Kasumi-1 (cell line): ENCODE measurements around the gene ADAMTS2.
"Not testable (repeated sequence)": the region's sequence is repeated elsewhere in the genome, so short reads cannot be mapped to it uniquely, and the experiment has no call there.

ENCODE experiments used
- DNase-seq, 2 experiments: peaks; one replicate each; lab custom pipeline; 2025; lab: John Stamatoyannopoulos, UW

The ADAMTS2 gene

DNA sequence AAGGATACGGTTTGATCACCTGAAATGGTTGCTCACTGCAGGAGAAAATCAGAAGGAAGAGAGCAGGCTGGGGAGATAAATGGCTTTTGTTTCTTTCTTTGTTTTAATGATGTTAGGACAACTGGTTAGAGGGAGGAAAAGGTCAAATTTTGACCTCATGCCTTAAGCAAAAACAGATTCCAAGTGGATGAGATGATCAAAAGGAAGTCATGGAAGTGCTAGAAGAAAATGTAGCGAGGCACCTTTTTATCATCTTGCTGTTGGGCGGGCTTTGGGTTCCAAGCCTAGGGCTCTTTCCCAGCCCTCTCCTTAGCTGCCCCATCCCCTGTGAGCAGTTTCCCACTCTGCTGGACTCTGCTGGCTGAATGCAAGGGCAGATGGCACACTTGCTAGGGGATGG lies 127.9 kb downstream of the ADAMTS2 start:
- no peak for DNase-seq

DNA sequence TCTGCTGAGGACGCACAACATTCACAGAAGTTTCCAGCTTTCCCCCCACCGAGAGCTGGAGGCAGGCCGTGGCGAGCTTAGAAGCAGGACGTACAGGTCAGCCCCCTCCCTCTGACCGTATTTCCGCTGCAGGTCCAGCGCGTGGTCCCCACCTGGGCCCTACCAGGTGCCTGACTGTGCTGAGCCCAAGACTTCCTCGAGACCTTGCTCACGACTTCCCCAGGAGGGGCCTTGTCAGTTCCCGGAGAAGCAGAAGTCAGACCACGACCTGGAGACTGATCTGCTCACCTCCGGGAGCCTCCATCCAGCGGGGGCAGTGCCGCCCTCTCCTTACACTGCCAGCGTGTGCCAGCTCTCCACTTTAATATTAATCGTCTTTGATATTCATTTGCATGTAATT lies 128.9 kb downstream of the ADAMTS2 start:
- not testable (repeated sequence) for DNase-seq

DNA sequence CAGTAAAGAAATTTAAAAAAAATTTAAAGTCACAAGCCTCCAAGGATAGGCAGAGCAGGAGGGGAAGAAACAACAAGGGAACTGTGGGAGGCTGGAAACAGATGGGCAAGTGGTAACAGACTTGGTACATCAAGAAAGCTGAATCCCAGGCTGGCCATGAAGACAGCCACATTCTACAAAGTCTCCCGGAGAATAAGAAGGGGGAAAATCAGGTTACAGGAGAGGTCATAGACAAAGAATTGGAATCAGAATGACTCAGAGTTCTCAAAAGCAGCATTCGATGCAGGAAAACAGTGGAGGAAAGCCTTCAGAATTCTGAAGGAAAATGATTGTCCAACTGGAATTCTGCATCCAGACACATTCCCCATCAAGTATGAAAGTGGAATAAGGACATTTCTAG lies 129.7 kb downstream of the ADAMTS2 start:
- DNase-seq = no peak

DNA sequence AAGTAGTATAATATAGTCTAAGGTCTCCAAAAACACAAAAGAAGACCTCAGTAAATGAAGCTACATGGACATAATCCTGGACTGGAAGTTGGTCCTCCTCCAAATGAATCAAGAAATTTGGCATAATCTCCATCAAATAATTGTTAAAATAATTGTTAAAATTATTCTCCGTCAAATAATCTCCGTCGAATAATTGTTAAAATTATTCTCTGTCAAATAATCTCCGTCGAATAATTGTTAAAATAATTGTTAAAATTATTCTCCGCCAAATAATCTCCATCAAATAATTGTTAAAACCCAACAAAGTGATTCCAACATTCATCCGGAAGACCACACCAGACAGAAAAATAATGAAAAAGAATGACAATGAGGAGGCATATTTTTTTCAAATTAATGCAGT lies 130.6 kb downstream of the ADAMTS2 start:
- DNase-seq = no peak

DNA sequence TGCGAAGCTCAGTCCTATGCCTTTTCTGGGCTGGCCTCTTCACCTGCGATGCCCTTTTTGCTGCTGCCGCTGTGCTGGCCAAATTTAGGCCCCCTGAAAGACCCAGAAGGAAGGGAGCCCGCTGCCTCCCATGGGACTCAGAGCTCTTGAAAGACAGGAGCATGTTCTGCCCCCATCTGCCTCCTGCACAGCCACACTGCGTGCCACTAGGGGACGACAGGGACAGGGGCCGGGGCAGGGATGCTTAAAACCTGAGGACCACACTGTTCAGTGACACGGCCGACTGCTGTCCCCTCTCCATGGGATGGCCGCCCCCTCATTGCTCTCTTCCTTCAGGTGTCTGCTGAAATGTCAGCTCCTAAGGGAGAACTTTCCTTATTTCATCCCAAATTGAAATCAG lies 132.4 kb downstream of the ADAMTS2 start:
- no peak for DNase-seq

DNA sequence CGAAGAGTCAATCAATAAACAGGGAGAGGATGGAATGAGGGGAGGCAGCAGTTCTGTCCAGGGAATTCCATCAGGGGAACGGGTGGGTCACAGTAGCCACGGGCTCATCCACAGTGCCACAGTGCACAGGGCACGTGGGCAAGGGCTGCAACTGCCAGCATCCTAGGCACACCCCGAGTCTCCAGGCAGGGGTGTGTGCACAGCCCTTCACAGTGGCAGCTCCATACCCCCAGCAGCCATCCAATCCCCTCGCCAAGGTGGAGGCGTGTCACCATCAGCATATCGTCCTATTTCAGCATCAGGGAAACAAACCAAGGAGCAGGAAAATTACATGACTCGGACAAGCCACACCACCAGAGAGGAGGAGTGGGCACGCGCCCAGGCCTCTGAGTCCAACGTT lies 133.6 kb downstream of the ADAMTS2 start:
- no peak for DNase-seq

DNA sequence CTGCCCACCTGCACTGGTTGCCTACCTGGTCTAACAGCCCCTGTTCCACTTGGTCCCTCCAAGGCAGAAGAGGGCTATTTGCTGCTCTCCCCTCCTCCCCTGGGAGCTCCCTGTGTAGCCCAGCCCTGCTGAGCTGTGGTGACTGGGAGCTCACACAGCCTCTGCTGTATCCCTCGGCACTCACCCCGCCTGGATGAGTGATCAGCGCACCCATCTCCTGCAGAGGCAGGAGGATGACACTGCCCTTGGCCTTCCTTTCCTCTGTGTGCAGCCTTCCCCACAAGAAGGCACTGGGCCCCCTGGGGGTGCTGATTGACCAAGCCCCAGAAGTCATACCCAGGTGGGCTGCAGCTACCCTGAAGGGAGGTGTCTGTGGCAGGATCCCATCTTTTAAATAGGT lies 134.2 kb downstream of the ADAMTS2 start:
- DNase-seq = no peak

DNA sequence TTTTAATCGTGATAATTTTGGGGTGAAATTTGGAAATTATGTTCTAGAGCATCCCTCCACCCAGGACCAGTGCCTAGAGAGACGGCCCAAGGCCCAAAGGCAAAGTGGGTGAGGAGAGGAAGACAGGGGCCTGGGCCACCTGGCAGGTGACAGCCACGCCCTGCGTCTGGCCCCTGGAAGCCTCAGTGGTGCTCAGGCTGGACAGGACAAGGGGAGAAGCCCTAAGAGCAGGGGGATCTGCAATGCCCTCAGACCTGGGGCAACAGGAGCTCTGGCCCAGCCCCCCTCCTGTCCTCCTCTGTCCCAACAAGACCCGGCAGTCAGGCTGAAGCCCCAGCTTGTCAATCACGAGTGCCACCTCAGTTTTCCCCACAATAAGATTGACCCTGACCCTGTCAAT lies 134.8 kb downstream of the ADAMTS2 start:
- no peak for DNase-seq

DNA sequence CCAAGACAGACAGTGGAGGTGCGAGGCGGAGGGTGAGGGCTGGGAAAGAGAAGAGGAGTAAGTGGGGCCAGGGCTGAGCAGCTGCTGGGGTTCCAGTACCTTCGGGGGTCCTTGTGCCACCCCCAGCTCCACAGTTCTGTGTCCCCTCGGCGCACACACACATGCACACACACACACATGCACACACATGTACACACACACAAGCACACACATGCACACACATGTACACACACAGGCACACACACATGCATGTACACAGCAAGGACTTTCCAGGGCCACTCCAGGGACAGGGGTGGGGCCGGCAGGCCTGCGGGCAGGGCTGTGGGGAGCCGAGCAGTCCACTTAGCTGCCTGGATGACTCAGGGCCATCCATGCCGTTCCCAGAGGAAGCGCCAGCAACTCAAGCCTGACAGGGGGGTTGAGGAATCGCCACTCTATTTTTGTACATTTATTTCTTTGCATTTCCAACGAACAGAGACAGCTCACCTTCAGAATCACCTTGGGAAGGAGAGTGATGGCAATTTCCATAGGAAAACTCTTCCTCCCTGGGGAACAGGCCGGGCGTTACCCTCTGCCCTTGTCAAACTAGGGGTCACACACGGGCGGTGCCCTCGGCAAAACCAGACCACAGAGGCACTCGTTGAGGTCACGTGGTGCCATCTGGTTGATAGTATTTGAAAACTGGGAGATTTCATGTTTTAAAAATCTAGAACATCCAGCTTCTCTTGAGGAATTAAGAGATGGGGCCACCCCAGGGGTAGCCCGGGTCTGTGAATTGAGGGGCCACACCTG lies 135.7 kb downstream of the ADAMTS2 start:
- DNase-seq = no peak

DNA sequence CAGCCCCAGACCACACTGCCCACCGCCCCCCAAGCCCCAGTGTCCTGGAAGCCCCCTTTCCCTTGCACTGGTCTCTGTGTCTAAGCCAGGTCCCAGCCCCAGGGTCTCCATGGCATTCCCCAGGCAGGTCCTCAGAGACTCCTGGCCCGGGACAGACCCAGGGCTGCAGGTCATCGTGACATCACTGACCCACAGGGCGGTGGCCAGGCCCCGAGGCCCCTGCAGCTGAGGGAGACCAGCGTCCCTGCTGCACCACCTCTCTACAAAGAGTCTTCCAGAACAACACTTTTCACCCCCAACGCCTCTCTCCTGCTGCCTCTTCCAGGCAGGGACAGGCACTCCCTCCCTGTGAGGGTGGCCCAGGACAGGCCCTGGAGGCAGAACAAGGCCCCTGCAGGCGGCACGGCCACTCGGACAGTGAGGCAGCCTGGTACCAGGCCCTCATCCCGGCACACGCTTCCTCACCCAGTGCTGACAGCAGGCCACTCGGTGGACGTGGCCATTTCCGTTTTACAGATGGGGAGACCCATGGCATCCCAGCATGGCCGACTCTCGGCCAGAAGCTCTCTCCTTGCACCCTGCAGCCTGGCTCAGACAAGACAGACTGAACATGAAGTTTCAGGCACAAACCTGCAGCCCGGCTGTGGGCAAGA lies 136.4 kb downstream of the ADAMTS2 start:
- DNase-seq = no peak

DNA sequence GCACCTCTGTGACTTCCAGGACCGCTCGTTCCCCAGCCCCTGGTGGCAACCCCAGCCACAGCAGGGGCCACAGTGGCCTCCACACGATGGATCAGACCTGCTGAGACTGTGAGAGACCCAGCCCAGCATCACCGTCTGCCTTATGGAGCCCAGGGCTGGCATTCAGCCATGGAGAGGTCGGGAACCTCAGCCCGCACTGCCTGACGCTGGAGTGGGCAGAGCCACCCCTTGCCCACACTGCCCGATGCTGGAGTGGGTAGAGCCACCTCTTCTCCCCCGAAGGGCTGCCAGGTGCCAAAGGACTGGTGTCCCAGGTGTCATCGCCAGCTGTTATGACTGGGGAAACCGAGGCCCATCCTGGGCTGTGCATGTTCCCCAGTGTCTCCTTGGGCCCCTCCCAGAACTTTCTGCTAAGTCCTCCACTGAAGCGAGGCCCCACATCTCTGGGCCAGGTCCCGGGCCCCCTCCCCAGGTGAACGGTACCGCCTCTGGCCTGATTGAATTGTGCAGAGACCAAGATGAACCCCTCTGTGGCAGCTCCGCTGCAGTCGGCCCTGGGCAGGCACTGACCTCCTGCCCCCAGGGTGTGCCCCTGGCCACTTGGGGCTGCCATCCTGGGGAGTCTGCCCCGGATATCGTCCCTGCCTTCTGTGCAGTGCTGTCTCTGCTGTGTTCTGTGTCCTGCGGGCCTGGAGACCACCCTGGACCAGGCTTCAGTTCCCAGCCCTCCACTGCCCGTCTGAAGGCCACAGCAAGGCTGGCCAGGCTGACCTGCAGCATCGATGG lies 137.1 kb downstream of the ADAMTS2 start:
- DNase-seq = no peak

DNA sequence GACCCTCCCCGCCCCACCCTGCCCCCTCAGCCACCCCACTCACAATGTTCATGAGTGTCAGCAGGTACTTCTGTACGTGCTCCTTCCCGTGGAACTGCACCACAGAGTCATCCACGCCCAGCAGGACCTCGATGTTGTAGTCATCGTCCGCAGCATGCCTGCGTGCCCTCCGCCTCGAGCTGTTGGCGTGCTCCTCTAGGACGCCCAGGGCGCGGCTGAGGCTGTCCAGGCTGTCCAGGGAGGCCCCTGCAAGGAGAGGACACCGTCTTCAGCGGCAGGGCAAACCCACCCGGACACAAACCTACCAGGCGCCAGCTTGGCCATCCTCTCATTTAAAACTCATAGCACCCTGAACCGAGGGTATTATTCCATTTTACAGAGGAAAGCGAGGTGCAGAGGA lies 137.8 kb downstream of the ADAMTS2 start:
- DNase-seq = no peak

DNA sequence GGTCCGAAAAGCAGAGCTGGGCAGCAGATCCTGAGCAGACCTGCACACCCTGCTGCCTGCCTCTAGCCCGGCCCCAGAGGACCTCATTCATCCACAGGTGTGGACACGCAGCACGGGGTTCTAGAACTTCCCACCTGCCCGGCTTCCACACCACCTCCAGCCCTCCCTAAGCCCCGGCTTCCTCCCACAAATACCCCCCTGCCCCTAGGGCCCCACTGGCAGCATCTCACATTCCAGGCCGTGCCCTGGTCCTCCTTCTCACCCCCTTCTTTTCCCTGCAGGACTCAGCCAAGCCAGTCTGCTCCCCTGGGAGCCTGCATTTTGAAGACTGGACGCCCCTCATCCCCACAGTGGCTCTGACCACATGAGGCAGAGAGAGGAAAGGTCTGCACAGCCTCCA lies 138.9 kb downstream of the ADAMTS2 start:
- DNase-seq = no peak

DNA sequence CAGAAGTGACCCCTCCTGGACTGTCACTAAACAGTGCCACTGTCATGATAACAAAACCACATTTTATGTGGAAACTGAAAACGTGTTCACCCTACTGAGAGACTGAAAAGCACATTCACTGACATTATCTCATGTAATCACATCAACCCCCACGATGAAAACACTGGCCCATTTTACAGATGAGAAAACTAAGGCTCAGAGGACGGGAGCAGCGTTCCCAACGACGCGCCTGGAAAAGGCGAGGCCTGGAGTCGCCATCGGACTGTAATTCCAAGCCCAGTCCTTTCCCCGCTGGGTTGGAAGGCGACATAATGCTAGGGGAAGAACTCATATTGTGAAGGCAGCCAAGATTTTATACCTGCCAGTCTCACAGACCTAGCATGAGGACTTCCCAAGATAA lies 140.0 kb downstream of the ADAMTS2 start:
- no peak for DNase-seq

DNA sequence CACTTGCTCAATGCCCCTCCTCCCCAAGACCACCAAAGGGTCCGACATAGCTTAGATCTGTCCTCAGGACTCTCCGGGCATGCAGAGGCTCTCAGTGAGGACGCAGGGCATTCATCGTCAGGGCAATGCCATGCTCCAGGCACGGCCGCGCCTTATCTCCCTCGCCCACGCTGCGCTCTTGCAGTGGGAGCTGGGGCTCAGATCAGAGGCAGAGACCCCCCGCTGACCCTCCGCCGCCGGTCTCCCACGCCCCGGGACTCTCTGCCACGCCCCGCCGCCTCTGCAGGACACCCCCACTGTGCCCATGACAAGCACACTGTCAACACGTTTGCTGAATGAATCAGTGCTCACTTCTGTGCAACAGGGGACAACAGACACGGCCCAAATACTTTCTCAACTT lies 140.7 kb downstream of the ADAMTS2 start:
- no peak for DNase-seq

DNA sequence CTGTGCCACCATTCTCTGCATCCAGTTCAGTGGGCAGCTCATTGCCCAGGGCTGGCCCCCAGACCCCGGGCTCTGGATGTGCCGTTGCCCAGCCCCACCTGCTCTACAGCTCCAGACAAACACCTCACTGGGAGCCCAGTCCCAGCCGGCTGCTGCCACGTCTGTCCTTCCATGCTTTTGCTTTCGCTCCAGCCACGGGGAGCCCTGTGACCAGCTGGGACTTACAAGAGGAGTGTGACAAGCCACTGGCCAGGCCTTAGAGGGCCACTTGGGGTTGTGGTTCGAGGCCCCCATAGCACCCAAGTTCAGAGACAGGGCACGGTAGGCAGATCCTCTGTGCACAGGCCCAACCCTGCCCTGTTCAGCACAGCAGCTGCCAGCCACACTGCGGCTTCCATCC lies 142.0 kb downstream of the ADAMTS2 start:
- no peak for DNase-seq

DNA sequence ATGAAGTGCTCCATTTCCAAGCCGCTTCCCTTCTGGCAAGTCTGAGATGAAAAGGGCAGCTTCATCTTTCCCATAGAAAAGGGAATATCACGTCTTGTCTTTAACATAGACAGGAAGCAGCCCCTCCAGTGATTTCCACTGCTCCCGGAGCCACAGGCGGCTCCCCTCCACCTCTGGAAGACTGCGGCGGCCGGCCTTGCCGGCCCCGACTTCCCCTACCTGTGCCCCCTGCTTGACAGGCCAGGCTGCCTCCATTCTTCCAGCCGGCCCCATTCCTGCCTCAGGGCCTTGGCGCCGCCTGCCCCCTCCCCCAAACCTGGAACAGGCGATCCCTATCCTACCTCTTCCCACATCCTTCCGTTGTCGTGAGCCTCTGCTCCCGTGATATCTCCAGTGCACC lies 143.3 kb downstream of the ADAMTS2 start:
- no peak for DNase-seq

DNA sequence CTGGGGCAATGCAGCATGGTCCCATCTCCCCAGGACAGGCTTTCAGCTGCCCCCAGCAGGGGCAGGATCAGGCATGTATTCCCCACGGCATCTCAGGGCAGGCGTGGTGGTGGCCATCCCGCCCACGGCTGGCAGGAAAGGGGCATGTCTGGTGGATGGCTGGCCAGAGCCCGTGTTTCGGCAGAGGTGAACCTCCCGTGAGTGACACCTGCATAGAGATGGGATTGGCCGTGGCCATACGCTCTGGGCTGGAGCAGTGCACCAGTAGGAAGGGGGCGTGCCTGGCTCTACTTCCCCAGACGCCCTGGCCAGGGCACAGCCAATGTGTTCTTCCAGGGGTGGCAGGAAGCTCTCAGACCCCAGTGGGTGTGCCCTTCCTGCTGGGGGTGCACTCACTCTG lies 146.0 kb downstream of the ADAMTS2 start:
- DNase-seq = no peak

DNA sequence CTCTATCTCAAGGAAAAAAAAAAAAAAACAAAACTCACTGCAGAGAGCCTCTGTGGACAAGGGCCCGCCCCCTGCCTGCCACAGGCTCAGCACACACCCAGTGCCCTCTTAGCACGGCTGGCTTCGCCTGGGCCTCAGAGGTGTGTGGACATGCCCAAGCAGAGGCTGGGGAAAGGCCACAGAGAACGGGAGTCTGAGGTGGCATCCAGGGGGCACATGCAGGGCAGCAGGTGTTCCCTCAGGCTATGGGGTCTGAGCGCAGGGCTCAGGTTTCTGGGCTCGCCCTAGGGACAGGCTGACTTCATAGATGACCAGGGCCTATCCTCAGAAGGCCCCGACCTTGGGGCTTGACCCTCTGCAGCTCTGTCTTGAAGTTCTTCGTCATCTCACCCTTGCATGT lies 146.4 kb downstream of the ADAMTS2 start:
- no peak for DNase-seq

DNA sequence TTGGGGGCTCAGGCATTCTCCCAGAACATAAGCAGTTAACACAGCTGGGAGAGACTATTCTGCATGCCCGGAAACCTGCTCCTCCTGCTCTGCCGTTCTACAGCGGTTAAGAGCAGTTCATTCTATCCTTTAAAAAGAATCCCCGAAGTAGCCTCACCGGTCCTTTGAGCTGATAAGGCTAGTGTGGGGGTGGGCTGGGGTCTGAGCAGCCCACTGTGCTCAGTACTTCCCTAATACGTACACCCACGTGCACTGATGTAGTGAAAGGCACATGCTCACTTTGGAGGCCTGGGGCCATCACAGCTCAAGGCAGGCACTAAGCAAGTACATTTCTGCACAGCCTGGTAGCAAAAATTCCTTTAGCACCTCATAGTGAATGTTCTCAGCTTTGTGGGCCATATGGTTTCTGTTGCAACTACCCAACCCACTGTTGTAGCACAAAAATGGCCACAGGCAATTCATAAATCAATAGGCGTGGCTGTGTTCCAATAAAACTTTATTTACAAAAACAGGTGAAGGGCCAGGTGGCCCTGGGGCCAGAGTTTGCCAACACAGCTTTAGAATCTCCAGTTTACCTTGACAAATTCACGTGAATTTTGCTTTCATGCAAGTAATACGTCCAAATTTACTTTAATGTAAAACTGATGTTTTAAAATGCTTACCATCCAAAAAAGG lies 148.7 kb downstream of the ADAMTS2 start:
- DNase-seq = no peak

DNA sequence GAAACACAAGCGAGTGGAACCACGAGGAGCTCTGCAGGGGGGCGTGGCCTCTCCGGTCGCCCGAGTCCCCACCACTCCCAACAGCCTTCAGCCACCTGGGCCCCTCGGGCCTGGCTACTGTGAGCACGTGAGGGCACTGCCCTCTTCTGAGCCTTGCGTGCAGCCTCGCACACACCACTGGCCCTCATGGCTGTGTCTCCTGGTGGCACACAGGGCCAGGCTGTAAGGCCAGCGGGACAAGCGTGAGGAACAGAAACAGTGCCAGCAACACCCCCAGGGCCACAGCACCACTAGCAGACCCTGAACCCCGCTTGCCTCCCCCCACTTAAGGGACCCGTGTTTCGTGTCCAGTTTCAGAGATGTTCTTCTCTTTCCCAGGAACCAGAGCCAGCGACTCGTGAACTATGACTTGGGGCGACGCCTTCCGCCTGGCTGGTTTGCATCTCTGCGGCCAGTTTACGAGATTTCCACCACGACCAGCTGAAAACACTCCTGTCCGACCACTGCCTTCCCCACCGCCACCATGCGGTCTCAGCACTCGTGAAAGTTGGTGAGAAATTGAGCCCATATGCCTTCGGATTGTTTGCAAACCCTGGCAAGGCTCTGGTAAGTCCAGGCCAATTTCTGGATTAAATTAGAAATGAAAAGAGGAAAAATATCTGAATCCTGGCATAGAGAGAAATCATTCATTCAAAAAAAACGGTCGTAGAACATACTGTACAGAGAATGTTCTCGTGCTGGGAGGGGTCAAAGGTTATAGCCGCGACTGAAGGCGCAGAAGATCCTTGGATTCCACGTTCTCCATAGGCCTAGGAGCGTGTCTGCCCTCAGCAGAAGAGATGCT lies 149.5 kb downstream of the ADAMTS2 start:
- no peak for DNase-seq

DNA sequence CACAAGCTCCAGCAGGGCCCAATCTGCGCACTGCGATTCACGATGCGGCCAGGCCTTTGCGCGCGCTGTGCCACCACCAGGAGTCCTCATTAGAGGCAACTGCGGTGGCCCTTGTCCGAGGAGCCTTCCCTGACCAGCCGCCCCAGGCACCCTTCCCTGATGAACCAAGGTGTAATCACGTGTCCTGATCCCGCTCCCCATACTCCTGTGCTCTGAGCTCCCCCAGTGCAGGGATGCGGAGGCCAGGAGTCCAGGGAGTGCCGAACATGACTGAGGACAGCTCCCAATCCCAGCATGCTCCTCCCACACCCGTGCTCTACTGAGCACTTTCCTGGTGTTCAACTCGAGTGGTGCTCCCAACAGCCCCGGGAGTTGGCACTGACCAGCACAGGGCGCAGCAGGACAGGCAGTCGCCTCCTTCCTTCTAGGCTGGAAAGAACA lies 150.3 kb downstream of the ADAMTS2 start:
- no peak for DNase-seq
